Lower leg skin (tissue), 3 donors: ENCODE measurements around the gene ATG16L2.

Experiments
- CTCF ChIP-seq, 3 donors: fragments of 450-650 bp; IDR thresholded peaks; one replicate each; pipeline ENCODE4 v1.5.1; 2016; ENCODE audit warnings: antibody characterized with exemption in 3 of 3, mild to moderate bottlenecking in 3 of 3, moderate library complexity in 2 of 3
- POLR2A ChIP-seq, 2 donors: fragments of 450-650 bp; IDR thresholded peaks; one replicate each; pipeline ENCODE4 v1.6.1; 2016 to 2017; ENCODE audit warnings: antibody characterized with exemption in 2 of 2, mild to moderate bottlenecking in 1 of 2, moderate library complexity in 1 of 2

GRCh38 chr11:72834905-72835304, 20.7 kb downstream of the ATG16L2 start:
- no peak for TF ChIP-seq CTCF (IDR thresholded peaks at IDR 0.05)
- no peak for TF ChIP-seq POLR2A (IDR thresholded peaks at IDR 0.05)
